Measurements from ENCODE around the gene CHIT1.

DNA sequence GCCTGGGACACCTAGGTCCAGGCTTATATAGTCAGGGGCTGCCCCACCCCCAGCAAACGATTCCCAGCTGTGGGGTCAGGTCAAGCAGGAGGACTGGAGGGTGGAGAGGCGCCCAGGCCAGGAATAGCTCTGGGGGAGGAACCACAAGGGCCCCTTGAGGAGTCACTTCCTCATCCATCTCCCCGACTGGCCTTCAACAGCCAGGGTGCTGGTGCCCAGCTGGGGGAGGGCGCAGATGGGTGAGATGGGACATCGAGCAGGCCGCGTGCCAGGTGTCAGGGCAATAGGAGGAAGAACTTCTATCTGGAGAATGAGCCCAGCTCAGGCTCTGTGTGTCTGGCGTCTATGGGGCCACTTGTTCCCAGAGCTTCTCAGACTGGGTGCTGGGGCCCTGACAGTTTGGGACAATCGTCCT, 53.6 kb downstream of the CHIT1 start:
- TF ChIP-seq POLR2A (IDR thresholded peaks at IDR 0.05) = no peak
- TF ChIP-seq, protein P1, sequence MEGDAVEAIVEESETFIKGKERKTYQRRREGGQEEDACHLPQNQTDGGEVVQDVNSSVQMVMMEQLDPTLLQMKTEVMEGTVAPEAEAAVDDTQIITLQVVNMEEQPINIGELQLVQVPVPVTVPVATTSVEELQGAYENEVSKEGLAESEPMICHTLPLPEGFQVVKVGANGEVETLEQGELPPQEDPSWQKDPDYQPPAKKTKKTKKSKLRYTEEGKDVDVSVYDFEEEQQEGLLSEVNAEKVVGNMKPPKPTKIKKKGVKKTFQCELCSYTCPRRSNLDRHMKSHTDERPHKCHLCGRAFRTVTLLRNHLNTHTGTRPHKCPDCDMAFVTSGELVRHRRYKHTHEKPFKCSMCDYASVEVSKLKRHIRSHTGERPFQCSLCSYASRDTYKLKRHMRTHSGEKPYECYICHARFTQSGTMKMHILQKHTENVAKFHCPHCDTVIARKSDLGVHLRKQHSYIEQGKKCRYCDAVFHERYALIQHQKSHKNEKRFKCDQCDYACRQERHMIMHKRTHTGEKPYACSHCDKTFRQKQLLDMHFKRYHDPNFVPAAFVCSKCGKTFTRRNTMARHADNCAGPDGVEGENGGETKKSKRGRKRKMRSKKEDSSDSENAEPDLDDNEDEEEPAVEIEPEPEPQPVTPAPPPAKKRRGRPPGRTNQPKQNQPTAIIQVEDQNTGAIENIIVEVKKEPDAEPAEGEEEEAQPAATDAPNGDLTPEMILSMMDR (IDR thresholded peaks at IDR 0.05) = no peak
